K562 (cell line): Measurements from ENCODE around the gene LTBR. TPM values are rescaled to one million over a fixed set of nuclear protein-coding genes. Genes with fewer than 3 reads are reported as not detected.

Experiments
- CAMTA2 ChIP-seq: fragments of 250-450 bp; sonication (Bioruptor Pico); conservative IDR thresholded peaks from 2 replicates; pipeline ENCODE4 v1.5.1; 2022
- CEBPZ ChIP-seq: fragments of 150-350 bp; IDR thresholded peaks from 2 replicates; pipeline ENCODE4 v1.6.1; 2014; ENCODE audit warnings: low read depth, mild to moderate bottlenecking, low read length, borderline replicate concordance
- CHD2 ChIP-seq: IDR thresholded peaks from 2 replicates; pipeline ENCODE4 v1.6.1; 2011; ENCODE audit warnings: low read depth, low read length
- CSDE1 ChIP-seq, 2 experiments: fragments of 450-650 bp; IDR thresholded peaks; 2 replicates each; pipeline ENCODE4 v1.6.1; 2016; ENCODE audit warnings: mild to moderate bottlenecking in 1 of 2
- CXXC5 ChIP-seq: fragments of 250-450 bp; sonication (Bioruptor Pico); IDR thresholded peaks from 2 replicates; pipeline ENCODE4 v1.8.0; 2022; ENCODE audit warnings: inconsistent platforms, mild to moderate bottlenecking, moderate library complexity
- HCFC1 ChIP-seq: IDR thresholded peaks from 2 replicates; pipeline ENCODE4 v1.6.1; 2012; ENCODE audit warnings: low read depth, low read length, improper control_type of control experiment
- HMBOX1 ChIP-seq: sonication (generic); IDR thresholded peaks from 2 replicates; pipeline ENCODE4 v1.6.1; 2016
- HNRNPLL ChIP-seq: fragments of 200-400 bp; formaldehyde crosslinking; IDR thresholded peaks from 2 replicates; pipeline ENCODE4 v1.6.1; 2017; ENCODE audit warnings: low read length, low read depth, mild to moderate bottlenecking; ENCODE audit not compliant: poor library complexity, severe bottlenecking
- MEF2D ChIP-seq: conservative IDR thresholded peaks from 2 replicates; pipeline ENCODE4 v1.6.1; 2016; ENCODE audit warnings: low read depth, missing genetic modification characterization, missing compliant biosample characterization
- MYBL2 ChIP-seq, 2 experiments: fragments of 450-650 bp in 1 of 2; sonication (generic) in 1 of 2; formaldehyde crosslinking in 1 of 2; IDR thresholded peaks; 2 replicates each; pipeline versions ENCODE4 v1.6.1 to v1.8.1; 2017 to 2022; ENCODE audit warnings: borderline replicate concordance in 1 of 2, inconsistent platforms in 1 of 2, low read depth in 1 of 2, mild to moderate bottlenecking in 1 of 2, missing genetic modification reagents in 1 of 2, moderate library complexity in 1 of 2
- POLR2AphosphoS2 ChIP-seq: IDR thresholded peaks from 2 replicates; pipeline ENCODE4 v1.6.1; 2012; ENCODE audit warnings: low read length, improper control_type of control experiment
- RNF219 ChIP-seq: fragments of 250-450 bp; sonication (Bioruptor Pico); IDR thresholded peaks from 2 replicates; pipeline ENCODE4 v1.5.0; 2022; ENCODE audit warnings: mild to moderate bottlenecking
- TGIF2 ChIP-seq: sonication (generic); formaldehyde crosslinking; IDR thresholded peaks from 2 replicates; pipeline ENCODE4 v1.8.1; 2022; ENCODE audit warnings: mild to moderate bottlenecking, missing genetic modification reagents, moderate library complexity
- ZNF124 ChIP-seq: sonication (generic); formaldehyde crosslinking; IDR thresholded peaks from 2 replicates; pipeline ENCODE4 v1.8.1; 2022; ENCODE audit warnings: missing genetic modification reagents
- ZNF197 ChIP-seq: fragments of 200-800 bp; sonication (Bioruptor generic); IDR thresholded peaks from 2 replicates; pipeline ENCODE4 v1.6.1; 2016; ENCODE audit warnings: low read depth, missing genetic modification characterization, missing compliant biosample characterization
- ZNF408 ChIP-seq: fragments of 250-450 bp; sonication (Bioruptor Pico); IDR thresholded peaks from 2 replicates; pipeline ENCODE4 v1.4.0; 2020; ENCODE audit warnings: low read depth, mild to moderate bottlenecking, moderate library complexity
- ZNF449 ChIP-seq: fragments of 250-450 bp; sonication (Bioruptor Pico); IDR thresholded peaks from 2 replicates; pipeline ENCODE4 v1.8.0; 2022; ENCODE audit warnings: moderate library complexity, mild to moderate bottlenecking, inconsistent platforms
- ZNF785 ChIP-seq: fragments of 250-450 bp; sonication (Bioruptor Pico); IDR thresholded peaks from 2 replicates; pipeline ENCODE4 v1.4.0; 2020; ENCODE audit warnings: mild to moderate bottlenecking
- polyA plus RNA-seq, 8 experiments: library from polyadenylated mRNA; depleted of rRNA in 4 of 8; stranded (reverse) in 5 of 8; unstranded in 3 of 8; fragments of >200 nt; fragmentation: Nextera tagmentation in 2 of 8; fragmentation: Illumina TruSeq in 1 of 8; extraction: Ambion mirVana in 2 of 8; extraction: Trizol in 1 of 8; gene quantifications; 2 replicates each; pipeline versions ENCODE4 v1.2.1 to v1.2.3, GENCODE V29; 2011 to 2014; ENCODE audit warnings: inconsistent platforms in 1 of 8, missing spikeins in 1 of 8
- total RNA-seq, 7 experiments: library from RNA; depleted of rRNA in 6 of 7; stranded (reverse); fragments of >200 nt in 6 of 7; fragmentation: Illumina TruSeq in 2 of 7; extraction: Trizol in 2 of 7; gene quantifications; 2 replicates each; pipeline versions ENCODE4 v1.2.1 to v1.2.3, GENCODE V29; 2011 to 2021; ENCODE audit warnings: low replicate concordance in 1 of 7

Gene LTBR
- total and polyA plus RNA-seq, 9 of the 15 experiments (the other 6 are each of a cell fraction or from before 2014, with no cell fraction given): 0.96 to 69.0 (median 35.3) TPM

- no peak for TF ChIP-seq MYBL2 (IDR thresholded peaks at IDR 0.05; ENCODE audit: low read depth)
- TF ChIP-seq MYBL2 (CRISPR knock-in tag; IDR thresholded peaks at IDR 0.05; ENCODE audit: borderline replicate concordance): no peak
- no peak for TF ChIP-seq CEBPZ
- no peak for TF ChIP-seq HNRNPLL
- no peak for TF ChIP-seq MEF2D (tag)
- no peak for TF ChIP-seq CSDE1 (IDR thresholded peaks at IDR 0.05)
- TF ChIP-seq HMBOX1: no peak
- TF ChIP-seq CHD2: no peak
- TF ChIP-seq ZNF124 (CRISPR knock-in tag): no peak
- no peak for TF ChIP-seq ZNF408 (CRISPR knock-in tag)
- TF ChIP-seq HCFC1: 0 out of 2 replicates have a peak, but pooled peaks have one; percentile 14
- no peak for TF ChIP-seq CXXC5 (CRISPR knock-in tag)
- TF ChIP-seq ZNF449 (CRISPR knock-in tag): no peak
- no peak for TF ChIP-seq ZNF785 (CRISPR knock-in tag)
- no peak for TF ChIP-seq RNF219 (CRISPR knock-in tag)
- TF ChIP-seq POLR2AphosphoS2: no peak
- no peak for TF ChIP-seq ZNF197 (CRISPR knock-in tag)
- no peak for TF ChIP-seq TGIF2 (CRISPR knock-in tag)
- TF ChIP-seq CAMTA2 (CRISPR knock-in tag): no peak
These were observed 39.5 kb downstream of the LTBR start (continued) for GRCh38 chr12:6423267-6424007.
